ENCODE data around the gene VENTX. TPM values are rescaled to one million over a fixed set of nuclear protein-coding genes. Genes with fewer than 3 reads are reported as not detected.

The VENTX gene
- total RNA-seq, 4 donors from 2014 or later = 0.32 to 6.0 (median 2.4) TPM

DNA sequence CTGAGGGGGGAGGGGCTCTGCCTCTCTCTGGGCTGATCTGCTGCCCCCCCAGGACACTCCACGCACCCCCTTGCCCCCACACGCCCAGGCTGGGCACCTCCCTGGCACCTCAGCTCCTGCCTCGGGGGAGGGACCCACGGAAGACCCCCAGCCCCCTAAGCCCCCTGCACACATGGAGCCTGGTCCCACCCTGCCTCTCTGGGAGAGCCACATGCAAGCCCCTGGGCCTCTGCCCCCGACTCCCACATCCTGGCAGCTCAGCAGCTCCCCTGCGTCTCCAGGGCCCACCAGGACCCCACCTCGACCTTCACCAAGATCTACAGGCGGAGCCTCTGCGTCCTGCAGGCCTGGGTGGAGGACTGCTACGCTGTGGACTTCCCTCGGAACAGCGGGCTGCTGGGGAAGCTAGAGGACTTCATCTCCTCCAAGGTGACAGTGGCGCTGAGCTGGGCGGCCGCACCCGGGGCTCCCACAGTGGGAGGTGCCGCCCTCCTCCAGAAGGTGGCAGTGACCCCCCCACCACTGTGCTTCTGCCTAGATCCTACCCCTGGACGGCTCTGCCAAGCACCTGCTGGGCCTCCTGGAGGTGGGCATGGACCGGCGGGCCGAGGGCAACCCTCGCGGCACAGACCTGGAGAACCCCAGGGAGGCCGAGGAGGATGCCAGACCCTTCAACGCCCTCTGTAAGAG lies 26.4 kb upstream of the VENTX start:
- DNase-seq (ENCODE audit: low spot score) (no peak), ATAC-seq (ENCODE audit: low FRiP score) (no peak)
- TF ChIP-seq, protein P1, sequence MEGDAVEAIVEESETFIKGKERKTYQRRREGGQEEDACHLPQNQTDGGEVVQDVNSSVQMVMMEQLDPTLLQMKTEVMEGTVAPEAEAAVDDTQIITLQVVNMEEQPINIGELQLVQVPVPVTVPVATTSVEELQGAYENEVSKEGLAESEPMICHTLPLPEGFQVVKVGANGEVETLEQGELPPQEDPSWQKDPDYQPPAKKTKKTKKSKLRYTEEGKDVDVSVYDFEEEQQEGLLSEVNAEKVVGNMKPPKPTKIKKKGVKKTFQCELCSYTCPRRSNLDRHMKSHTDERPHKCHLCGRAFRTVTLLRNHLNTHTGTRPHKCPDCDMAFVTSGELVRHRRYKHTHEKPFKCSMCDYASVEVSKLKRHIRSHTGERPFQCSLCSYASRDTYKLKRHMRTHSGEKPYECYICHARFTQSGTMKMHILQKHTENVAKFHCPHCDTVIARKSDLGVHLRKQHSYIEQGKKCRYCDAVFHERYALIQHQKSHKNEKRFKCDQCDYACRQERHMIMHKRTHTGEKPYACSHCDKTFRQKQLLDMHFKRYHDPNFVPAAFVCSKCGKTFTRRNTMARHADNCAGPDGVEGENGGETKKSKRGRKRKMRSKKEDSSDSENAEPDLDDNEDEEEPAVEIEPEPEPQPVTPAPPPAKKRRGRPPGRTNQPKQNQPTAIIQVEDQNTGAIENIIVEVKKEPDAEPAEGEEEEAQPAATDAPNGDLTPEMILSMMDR (IDR thresholded peaks at IDR 0.05) = no peak

DNA sequence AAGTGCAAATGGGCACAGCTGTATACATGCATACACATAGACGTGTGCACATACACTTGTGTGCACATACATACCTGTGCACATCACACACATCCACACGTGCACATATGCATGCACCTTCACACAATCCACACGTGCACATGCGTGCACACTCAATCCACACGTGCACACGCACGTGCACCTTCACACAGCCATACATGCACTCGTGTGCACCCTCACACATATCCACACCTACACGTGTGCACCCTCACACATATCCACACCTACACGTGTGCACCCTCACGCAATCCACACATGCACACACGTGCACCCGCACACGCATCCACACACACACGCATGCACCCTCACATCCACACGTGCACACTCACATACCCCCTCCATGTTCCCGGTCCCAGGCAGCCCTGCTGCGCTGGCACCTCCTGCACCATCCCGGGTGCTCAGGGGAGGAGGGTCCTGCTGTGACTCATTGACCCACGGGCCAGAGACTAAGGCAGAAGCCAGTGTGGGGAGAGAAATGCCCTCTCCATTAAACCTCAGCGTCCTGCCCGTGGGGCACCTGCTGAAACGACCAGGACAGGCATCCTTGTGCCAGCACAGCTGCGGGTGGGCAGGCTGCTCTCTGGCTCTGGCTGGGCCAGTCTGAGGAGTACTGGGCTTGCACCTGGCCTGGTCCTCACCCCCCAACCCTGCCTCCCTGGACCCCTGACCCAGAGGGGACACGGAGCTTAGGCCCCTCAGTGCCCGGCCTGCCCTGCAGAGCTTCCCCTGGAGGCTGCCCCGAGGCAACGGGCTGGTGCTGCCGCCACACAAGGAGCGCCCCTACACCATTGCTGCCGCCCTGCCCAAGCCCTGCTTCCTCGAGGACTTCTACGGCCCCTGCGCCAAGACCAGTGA lies 25.4 kb upstream of the VENTX start:
- TF ChIP-seq, protein P1 (IDR thresholded peaks at IDR 0.05) = no peak
- no peak for DNase-seq (ENCODE audit: low spot score)
- ATAC-seq (ENCODE audit: low FRiP score) = no peak

DNA sequence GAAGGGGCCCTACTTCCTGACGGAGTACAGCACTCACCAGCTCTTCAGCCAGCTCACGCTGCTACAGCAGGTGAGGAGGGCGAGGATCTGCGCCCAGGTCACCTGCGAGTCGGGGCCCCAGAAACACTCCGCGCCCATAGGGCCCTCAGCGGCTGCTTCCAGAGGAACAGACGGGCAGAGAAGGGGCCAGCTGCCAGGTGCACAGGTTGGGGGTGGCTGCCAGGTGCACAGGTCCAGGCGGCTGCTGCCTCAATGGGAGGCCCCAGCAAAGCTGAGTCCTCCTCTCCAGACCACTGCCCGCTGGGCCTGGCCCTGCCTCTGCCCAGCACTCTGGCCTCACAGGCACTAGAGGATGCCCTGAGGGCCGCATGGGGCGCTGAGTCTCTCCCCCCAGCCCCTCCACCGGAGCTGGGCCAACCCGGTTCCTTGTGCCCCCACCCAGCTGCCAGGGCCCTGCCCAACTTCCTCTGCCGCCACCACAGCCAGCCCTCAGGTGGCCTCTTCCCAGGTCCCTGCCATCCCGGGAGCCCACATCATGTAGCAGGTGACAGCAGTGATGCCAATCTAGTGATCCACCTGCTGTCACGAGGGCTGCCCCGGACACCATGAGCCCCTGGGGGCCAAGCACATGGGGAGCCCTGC lies 24.7 kb upstream of the VENTX start:
- DNase-seq (ENCODE audit: low spot score) (no peak), ATAC-seq (ENCODE audit: low FRiP score) (no peak)
- TF ChIP-seq, protein P1 (IDR thresholded peaks at IDR 0.05) = no peak

DNA sequence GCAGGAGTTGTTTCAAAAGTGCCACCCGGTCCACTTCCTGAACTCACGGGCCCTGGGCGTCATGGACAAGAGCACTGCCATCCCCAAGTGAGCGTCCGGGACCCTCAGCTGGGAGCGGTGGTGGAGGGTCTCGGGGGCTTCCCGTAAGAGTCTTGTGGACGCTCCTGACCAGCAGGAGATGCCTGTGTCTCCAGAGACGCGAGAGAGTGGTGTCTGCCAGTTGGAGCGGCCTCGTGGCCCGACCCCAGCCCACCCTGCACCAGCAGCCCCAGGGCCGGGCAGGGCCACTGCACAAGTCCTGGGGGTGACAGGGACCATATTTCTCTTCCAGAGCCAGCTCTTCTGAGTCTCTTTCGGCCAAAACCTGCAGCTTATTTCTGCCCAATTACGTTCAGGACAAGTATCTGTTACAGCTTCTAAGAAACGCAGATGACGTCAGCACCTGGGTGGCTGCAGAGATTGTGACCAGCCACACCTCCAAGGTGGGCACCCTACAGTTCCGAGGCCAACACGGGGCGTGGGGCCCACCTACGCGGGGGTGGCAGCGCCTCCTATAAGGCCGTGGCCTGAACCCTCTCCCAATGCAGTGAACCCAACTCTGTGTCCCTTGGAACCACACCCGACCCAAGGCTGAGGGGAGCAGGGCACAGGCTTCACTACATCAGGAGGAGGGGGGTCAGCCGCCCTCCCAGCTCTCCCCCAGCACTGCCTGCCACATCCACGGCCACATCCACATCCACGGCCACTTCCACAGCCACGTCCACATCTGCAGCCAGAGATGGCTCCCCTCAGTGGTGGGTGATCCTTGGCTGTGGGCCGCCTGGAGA lies 23.8 kb upstream of the VENTX start:
- ATAC-seq (ENCODE audit: low FRiP score) = no peak
- TF ChIP-seq, protein P1 (IDR thresholded peaks at IDR 0.05) = no peak
- DNase-seq (ENCODE audit: low spot score) = no peak

DNA sequence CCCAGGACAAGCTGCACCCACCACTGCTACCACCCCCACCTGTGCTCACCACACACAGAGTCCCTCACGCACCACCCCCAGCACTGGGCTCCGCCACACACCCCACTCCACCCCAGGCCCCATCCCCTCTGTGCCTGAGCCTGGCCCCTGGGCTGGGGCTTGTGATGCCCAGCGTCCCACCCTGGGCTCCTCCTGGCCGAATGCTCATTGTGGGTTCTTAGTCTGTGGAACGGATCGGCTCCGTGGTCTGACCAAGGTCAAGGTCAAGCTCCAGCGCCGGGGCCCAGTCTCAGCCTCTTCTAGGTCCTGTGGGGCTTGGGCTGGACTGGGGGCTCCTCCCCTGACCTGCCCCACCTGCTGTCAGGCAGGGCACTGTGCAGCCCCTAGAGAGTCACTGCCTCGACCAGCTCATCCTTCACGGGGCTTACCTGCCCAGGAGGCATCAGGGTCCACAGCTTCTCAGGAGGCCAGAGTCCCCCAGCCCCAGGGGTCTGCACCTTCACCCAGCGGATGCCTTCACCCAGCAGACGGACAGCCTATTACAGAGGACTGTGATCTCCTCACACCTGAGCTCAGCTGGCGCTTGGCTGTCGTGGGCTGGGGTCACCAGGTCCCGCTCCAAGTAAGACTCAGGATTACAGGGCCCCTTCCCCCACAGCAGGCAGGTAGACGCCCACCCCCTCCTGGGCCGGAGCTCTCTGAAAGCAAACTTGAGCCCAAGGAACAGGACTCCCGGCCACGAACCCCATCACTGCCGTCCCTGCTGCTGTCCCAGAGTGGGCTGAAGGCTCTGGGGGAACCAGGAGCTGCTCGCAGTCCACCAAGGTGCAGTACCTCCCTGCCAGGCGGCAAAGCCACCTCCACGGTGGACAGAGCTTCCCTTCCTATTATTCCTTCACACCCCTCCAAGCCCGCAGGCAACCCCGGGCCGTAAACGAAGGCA lies 22.9 kb upstream of the VENTX start:
- ATAC-seq (ENCODE audit: low FRiP score) (no peak), DNase-seq (ENCODE audit: low spot score) (no peak)
- TF ChIP-seq, protein P1 (IDR thresholded peaks at IDR 0.05) = no peak

Data from omental fat pad (tissue), 4 donors.